HG03159 (cell line): ENCODE data around the gene HCAR3.
"Not testable (repeated sequence)": the region's sequence is repeated elsewhere in the genome, so short reads cannot be mapped to it uniquely, and the experiment has no call there.

ENCODE experiments used
- ATAC-seq: cut with Tn5 transposase; IDR thresholded peaks from one replicate; pipeline ENCODE4 v1.9.1; 2021; ENCODE audit warnings: mild to moderate bottlenecking, moderate library complexity; ENCODE audit not compliant: unreplicated experiment

HCAR3 gene

DNA sequence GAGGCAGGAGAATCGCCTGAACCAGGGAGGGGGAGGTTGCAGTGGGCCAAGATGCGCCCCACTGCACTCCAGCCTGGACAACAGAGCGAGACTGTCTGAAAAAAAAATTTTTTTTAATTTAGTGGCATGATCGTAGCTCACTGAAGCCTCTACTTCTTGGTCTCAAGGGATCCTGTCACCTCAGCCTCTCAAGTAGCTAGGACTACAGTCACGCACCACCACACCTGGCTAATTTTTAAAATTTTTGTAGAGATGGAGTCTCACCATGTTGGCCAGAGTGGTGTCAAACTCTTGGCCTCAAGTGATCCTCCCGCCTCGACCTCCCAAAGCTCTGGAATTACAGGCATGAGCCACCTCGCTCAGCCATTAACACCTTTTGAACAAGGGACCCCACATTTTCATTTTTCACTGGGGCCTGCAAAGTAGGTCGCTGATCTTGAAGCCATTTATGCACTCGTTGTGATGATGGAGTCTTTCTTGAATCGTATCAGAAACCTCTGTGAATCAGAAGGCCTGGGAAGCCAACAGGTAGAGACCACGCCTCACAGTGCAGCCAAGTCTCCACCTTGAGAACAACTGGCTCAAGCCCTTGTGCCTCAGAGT, 8.1 kb upstream of the HCAR3 start:
- ATAC-seq = no peak

DNA sequence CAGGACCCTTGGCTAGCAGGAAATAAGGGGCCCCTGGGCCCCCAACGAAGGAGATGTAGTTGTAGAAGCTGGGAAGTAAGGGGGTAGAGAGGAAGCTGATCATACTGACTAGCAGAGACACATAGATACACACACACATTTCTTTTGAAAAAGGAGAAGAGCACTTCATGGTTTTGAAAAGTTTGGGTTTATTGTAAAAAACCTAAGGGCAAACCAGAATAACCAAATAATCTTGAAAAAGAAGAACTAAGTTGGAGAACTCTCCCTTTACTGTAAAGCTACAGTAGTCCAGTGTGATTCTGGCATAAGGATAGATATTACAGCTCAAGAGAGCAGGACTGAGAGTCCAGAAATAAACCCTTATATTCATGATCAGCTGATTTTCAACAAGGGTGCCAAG, 5.8 kb upstream of the HCAR3 start:
- no peak for ATAC-seq

- no peak for ATAC-seq
Measured at GRCh38 chr12:122721057-122721545, 4.5 kb upstream of the HCAR3 start.

DNA sequence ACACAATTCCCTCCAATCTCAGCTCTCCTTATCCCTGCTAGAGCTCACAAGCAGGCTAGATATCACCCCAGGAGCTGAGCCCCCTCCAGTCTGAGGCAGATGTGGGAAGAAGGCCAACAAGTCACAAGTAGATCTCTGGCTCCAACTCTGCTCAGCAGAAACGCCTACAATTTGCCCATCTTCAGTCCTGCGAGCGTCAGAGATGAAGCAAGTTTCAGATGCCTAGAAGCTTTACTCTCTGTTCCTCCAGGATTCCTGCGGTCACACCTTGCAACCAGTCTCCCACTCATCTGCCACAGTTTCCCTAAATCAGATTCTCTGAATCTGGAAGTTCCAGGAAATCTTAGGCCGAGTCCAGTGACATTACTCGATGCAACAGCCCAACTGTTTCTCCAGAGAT, 1.4 kb downstream of the HCAR3 start:
- not testable (repeated sequence) for ATAC-seq

- not testable (repeated sequence) for ATAC-seq
Measured at GRCh38 chr12:122713491-122714188, 3.0 kb downstream of the HCAR3 start.

- ATAC-seq = not testable (repeated sequence)
Measured at GRCh38 chr12:122711266-122711665, 5.3 kb downstream of the HCAR3 start.

- not testable (repeated sequence) for ATAC-seq
Measured at GRCh38 chr12:122710341-122710740, 6.3 kb downstream of the HCAR3 start.

DNA sequence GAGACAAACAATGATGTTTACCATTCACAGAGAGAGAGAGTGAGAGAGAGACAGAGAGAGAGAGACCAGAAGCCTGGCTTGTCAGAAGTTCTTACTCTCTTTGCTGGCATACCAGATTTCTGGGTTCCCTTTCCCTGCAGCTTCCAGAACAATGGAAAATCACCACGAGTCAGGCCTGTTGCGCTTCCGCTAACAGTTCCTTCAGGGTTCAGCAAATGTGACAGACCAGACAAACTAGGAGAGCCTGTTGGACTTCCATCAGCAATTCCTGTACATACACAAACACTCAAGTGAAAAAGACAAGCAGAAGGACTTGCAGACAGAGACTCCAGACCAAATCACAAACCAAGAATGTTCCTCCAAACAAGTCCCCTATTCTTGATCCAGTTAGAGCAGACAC, 7.3 kb downstream of the HCAR3 start:
- not testable (repeated sequence) for ATAC-seq

DNA sequence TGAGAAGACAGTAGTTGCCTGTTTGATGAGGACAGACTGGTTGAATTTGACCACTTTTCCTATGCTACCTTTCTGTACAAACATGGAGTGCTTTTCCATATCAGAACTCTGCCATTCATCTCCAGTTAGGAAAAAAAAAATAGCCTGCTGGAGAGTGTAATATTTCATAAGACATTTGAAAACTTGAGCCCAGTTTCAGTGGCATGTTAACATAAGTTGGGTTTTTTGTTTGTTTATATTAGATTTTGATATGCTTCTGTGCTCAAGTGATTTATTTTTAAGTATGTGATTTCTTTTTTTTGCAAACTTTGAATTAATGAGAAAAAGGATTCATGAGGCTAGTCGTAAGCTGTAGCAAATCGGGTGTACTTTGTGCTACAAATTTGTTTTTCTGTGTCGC, 12.8 kb downstream of the HCAR3 start:
- not testable (repeated sequence) for ATAC-seq

DNA sequence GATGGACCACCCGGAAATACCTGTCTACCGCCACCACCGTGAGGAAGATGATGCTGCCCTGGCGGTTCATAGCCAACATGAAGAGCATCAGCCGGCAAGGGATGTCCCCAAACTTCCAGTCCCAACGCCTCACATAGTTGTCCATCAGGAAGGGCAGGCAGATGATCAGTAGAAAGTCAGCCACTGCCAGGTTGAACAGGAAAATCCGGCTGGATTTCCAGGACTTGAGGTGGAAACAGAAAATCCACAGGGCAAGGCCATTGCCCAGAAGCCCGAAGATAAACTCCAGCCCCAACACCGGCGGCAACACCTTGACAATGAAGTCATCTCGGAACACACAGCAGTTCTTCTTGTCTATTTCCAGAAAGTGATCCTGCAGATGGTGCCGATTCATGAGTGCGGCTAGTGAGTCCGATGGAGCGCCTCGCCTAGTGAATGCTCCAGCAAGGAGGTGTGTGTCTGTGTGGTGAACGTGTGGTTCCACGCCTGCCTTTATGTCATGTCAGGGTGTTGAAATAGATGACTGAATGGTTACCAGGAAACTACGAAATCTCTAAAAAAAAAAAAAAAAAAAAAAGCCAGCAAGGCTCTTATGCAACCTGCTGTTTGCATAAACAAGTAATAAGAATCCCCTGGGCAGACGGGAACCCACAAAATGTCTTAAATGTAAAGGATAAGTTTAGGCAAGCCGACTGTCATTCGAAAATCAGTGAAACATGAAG, 13.6 kb downstream of the HCAR3 start, which contains the start of gene HCAR2:
HCAR2 (minus strand) TSS at position 468 of the 722 bp plus-strand sequence; CDS start at position 394, 74 bp downstream.
- ATAC-seq = not testable (repeated sequence)

- not testable (repeated sequence) for ATAC-seq
Measured at GRCh38 chr12:122701481-122701880, 15.1 kb downstream of the HCAR3 start.

DNA sequence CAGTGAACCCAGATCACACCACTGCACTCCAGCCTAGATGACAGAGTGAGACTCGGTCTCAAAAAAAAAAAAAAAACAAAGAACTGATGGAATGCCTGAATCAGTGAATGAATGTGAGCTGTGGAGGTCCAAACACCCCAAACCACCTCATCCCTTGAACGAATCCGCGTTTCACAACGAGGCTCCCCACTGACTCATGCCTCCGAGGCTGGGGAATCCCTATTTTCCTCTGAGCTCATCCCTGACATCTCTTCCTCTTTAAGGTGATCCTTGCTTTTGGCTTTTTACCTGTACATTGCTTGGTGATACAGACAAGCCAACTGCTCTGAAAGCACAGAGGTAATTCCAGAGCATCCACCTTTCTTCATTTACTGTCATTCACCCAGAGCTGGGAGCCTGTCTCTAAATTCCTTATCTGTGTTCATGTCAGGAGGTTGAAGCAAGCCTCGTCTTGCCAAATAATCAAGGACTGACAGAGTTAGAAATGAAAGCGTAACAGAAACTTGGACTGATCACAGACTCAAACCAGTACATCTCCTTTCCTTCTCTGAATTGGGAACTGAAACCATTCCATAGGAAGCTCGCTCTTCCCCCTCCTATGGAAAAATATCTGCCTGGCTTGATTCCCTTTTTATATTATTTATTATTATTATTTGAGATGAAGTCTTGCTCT, 16.4 kb downstream of the HCAR3 start:
- ATAC-seq = not testable (repeated sequence)

GRCh38 chr12:122696922-122697321, 19.7 kb downstream of the HCAR3 start:
- not testable (repeated sequence) for ATAC-seq

GRCh38 chr12:122691566-122691965, 25.0 kb downstream of the HCAR3 start:
- no peak for ATAC-seq

DNA sequence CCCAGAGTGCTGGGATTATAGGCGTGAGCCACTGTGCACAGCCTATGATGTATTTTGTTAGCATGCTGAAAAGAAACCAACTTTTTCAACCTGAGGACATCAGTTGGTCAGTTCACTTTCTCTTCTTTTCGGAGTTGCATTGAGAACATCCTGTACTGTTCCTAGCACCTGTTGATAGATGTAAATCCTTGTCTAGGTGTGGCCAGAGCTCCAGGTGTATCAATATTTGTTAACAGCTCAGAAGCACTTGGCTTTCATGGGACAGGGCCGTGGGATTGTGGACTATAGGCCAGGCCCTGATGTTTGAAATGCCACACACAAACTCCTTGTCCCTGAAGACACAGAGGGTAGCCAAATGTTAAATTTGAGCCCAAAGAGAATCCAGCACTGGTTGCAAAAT, 28.3 kb downstream of the HCAR3 start:
- no peak for ATAC-seq

GRCh38 chr12:122687086-122687485, 29.5 kb downstream of the HCAR3 start:
- ATAC-seq = no peak

DNA sequence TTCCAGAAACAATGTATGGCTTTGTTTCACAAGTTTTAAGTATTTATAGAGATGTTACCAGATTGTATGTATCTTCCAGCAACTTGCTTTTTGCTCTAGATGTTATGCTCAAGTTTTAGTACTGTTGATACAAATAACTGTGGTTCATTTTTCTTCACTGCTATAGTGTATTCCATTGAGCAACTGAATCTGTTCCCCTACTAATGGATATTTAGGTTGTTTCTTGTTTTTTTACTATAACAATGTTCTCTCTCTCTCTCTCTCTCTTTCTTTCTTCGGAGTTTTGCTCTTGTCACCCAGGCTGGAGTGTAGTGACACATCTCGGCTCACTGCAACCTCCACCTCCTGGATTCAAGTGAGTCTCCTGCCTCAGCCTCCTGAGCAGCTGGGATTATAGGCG, 30.1 kb downstream of the HCAR3 start:
- no peak for ATAC-seq

DNA sequence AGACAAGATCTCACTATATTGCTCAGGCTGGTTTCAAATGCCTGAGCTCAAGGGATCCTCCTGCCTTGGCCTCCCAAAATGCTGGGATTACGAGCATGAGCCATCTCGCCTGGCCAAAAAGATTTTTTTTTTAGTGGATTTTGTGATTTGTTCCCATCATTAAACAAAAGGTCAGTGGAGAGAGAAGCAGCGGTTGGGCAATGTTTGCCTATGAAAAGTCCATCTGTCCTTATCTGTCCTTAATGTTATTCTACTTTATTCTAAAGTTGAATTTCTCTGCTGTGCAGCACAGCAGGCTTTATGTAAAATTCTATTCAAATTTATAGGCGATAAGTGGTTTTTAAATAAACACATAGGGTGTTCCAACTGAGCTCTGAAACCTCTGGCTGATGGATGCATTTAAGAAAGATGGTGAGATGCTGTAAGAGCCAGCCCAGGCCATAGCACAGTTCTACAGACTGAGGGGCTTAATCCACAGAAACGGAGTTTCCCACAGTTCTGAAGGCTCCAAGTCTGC, 32.3 kb downstream of the HCAR3 start:
- ATAC-seq = no peak

DNA sequence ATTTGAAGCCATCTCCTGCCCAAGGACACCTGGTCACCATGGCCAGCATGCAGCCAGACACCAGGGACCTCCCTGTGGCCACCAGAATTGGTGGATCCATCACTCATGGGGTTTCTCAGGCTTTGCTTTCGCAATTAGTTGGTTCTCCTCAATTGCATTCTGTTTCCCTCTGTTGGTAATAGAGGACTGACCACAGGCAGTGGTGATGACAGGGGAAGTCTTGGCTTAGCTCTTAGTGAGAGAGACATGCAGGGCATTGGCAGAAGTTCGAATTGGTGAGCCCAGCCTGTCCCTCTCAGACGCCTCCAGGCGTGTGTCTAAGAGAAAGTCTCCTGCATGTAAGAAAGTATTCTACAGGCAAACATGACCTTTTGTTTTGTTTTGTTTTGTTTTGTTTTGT, 34.8 kb downstream of the HCAR3 start:
- no peak for ATAC-seq

DNA sequence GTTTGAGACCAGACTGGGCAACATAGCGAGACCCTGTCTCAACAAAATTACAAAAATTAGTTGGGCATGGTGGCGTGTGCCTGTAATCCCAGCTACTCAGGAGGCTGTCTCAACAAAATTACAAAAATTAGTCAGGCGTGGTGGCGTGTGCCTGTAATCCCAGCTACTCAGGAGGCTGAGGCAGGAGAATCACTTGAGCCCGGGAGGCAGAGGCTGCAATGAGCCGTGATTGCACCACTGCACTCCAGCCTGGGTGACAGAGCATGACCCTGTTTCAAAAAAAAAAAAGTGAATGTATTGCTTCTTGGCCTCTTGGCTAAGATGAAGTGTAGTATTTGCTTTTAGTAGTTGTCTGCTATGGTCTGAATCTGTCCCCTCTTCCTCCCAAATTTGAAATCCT, 35.6 kb downstream of the HCAR3 start:
- not testable (repeated sequence) for ATAC-seq

DNA sequence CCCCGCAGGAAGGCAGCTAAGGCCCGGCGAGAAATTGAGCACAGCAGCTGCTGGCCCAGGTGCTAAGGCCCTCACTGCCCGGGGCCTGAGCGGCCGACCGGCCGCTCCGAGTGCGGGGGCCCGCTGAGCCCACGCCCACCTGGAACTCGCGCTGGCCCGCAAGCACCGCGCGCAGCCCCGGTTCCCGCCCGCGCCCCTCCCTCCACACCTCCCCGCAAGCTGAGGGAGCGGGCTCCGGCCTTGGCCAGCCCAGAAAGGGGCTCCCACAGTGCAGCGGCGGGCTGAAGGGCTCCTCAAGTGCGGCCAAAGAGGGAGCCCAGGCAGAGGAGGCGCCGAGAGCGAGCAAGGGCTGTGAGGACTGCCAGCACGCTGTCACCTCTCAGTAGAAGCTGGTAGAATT, 39.8 kb downstream of the HCAR3 start:
- not testable (repeated sequence) for ATAC-seq
